MM.1S (cell line): Measurements from ENCODE around the gene FKBP1A.

ENCODE experiments used
- EZH2 ChIP-seq: fragments of 300-600 bp; sonication (generic); optimal IDR thresholded peaks from 2 replicates; pipeline ENCODE3; 2017; ENCODE audit warnings: low read depth, mild to moderate bottlenecking, antibody characterized with exemption, low read length, mixed read lengths
- TF ChIP-seq, protein P1 (sequence below): fragments of 300-600 bp; sonication (generic); IDR thresholded peaks from 2 replicates; pipeline ENCODE4 v1.5.1; 2016; ENCODE audit warnings: antibody characterized with exemption, low read length, mixed read lengths

DNA sequence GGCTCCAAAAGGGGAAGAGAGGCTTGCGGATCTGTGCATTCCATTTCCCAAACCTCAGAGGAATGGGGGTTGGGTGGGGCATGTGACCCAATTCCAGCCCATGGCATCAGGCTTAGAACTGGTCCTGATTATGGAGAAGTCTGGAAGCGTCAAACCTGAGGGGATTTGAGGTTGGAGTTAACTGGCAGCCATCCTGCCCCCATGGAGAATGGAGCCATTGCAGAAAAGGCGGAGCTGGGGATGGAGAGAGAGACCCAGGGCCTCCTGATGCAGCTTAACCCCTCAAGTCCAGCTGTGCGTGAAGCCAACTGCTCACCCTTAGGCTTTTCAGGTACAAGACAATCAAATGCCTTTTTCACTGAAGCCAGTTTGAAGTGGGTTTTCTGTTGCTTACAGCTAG is 54.1 kb downstream of the FKBP1A start:
- TF ChIP-seq EZH2, result no peak
- TF ChIP-seq, protein P1, sequence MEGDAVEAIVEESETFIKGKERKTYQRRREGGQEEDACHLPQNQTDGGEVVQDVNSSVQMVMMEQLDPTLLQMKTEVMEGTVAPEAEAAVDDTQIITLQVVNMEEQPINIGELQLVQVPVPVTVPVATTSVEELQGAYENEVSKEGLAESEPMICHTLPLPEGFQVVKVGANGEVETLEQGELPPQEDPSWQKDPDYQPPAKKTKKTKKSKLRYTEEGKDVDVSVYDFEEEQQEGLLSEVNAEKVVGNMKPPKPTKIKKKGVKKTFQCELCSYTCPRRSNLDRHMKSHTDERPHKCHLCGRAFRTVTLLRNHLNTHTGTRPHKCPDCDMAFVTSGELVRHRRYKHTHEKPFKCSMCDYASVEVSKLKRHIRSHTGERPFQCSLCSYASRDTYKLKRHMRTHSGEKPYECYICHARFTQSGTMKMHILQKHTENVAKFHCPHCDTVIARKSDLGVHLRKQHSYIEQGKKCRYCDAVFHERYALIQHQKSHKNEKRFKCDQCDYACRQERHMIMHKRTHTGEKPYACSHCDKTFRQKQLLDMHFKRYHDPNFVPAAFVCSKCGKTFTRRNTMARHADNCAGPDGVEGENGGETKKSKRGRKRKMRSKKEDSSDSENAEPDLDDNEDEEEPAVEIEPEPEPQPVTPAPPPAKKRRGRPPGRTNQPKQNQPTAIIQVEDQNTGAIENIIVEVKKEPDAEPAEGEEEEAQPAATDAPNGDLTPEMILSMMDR, result no peak
